Neural cell (in vitro differentiated cells): ENCODE data around the gene CREB3L4. TPM values are rescaled to one million over a fixed set of nuclear protein-coding genes. Genes with fewer than 3 reads are reported as not detected.
A peak's percentile ranks its signal among the peaks of the same experiment; 100 is the strongest.

Experiments
- H2AFZ ChIP-seq: fragments of 200-600, 300-800 bp; sonication (generic), shearing (Covaris generic); 2 replicates; pipeline ENCODE4 v1.6.0; 2014; ENCODE audit warnings: low read depth, mild to moderate bottlenecking, antibody characterized with exemption, low read length, moderate library complexity
- H3F3A ChIP-seq: fragments of 200-600 bp; shearing (Covaris generic); 2 replicates; pipeline ENCODE4 v1.6.1; 2016; ENCODE audit warnings: mild to moderate bottlenecking, moderate library complexity, mixed read lengths, antibody characterized with exemption, low read length; ENCODE audit not compliant: insufficient read depth, poor library complexity, severe bottlenecking
- H3K27ac ChIP-seq: fragments of 200-600, 300-800 bp; sonication (generic), shearing (Covaris generic); 2 replicates; pipeline ENCODE4 v1.5.1; 2014; ENCODE audit warnings: mild to moderate bottlenecking, low read length, moderate library complexity
- H3K27me3 ChIP-seq: fragments of 300-800, 200-600 bp; sonication (generic), shearing (Covaris generic); 2 replicates; pipeline ENCODE4 v1.6.0; 2014; ENCODE audit warnings: mild to moderate bottlenecking, low read depth, low read length, moderate library complexity; ENCODE audit not compliant: insufficient read depth
- H3K36me3 ChIP-seq: fragments of 300-800, 200-600 bp; sonication (generic), shearing (Covaris generic); 2 replicates; pipeline ENCODE4 v1.5.1; 2014; ENCODE audit warnings: mild to moderate bottlenecking, antibody characterized with exemption, low read length, moderate library complexity; ENCODE audit not compliant: insufficient read depth
- H3K4me2 ChIP-seq: fragments of 300-800, 200-600 bp; sonication (generic), shearing (Covaris generic); 2 replicates; pipeline ENCODE4 v1.6.0; 2014; ENCODE audit warnings: mild to moderate bottlenecking, low read length
- H3K4me3 ChIP-seq: fragments of 300-800, 200-600 bp; sonication (generic), shearing (Covaris generic); 2 replicates; pipeline ENCODE4 v1.5.1; 2014; ENCODE audit warnings: mild to moderate bottlenecking, low read length, moderate library complexity
- H3K79me2 ChIP-seq: fragments of 200-600 bp; shearing (Covaris generic); replicated peaks from 2 replicates; pipeline ENCODE4 v1.6.0; 2014; ENCODE audit warnings: mild to moderate bottlenecking, low read length, moderate library complexity; ENCODE audit not compliant: insufficient read depth
- H3K9ac ChIP-seq: fragments of 300-800, 200-600 bp; sonication (generic), shearing (Covaris generic); 2 replicates; pipeline ENCODE4 v1.6.1; 2016; ENCODE audit warnings: mild to moderate bottlenecking, low read length, mixed read lengths
- H3K9me2 ChIP-seq: fragments of 200-600 bp; shearing (Covaris generic); 2 replicates; pipeline ENCODE4 v1.6.1; 2016; ENCODE audit warnings: mild to moderate bottlenecking, low read length, mixed read lengths; ENCODE audit not compliant: insufficient read depth
- H3K9me3 ChIP-seq: fragments of 200-600, 300-800 bp; sonication (generic), shearing (Covaris generic); 2 replicates; pipeline ENCODE4 v1.6.1; 2016; ENCODE audit warnings: mild to moderate bottlenecking, mixed run types, low read length, moderate library complexity, mixed read lengths
- H4K20me1 ChIP-seq: fragments of 200-600 bp; shearing (Covaris generic); 2 replicates; pipeline ENCODE4 v1.6.1; 2016; ENCODE audit warnings: mild to moderate bottlenecking, mixed run types; ENCODE audit not compliant: insufficient read depth
- EP300 ChIP-seq: fragments of 450-650 bp; conservative IDR thresholded peaks from 2 replicates; pipeline ENCODE4 v1.6.1; 2014; ENCODE audit warnings: antibody characterized with exemption, mild to moderate bottlenecking, moderate library complexity; ENCODE audit not compliant: poor library complexity, severe bottlenecking
- EZH2 ChIP-seq: fragments of 200-600, 300-800 bp; shearing (Covaris generic), sonication (generic); IDR thresholded peaks from 2 replicates; pipeline ENCODE4 v1.6.1; 2014; ENCODE audit warnings: antibody characterized with exemption, low read length, borderline replicate concordance, mild to moderate bottlenecking; ENCODE audit not compliant: insufficient read depth, poor library complexity, severe bottlenecking
- MXI1 ChIP-seq: fragments of 450-650 bp; conservative IDR thresholded peaks from 2 replicates; pipeline ENCODE4 v1.6.1; 2014; ENCODE audit warnings: antibody characterized with exemption, mild to moderate bottlenecking; ENCODE audit not compliant: poor library complexity, severe bottlenecking
- POLR2AphosphoS5 ChIP-seq: IDR thresholded peaks from 2 replicates; pipeline ENCODE4 v1.6.1; 2012
- RAD21 ChIP-seq: fragments of 450-650 bp; conservative IDR thresholded peaks from 2 replicates; pipeline ENCODE4 v1.6.1; 2014; ENCODE audit warnings: antibody characterized with exemption, mild to moderate bottlenecking, moderate library complexity
- SMC3 ChIP-seq: fragments of 450-650 bp; conservative IDR thresholded peaks from 2 replicates; pipeline ENCODE4 v1.6.1; 2014; ENCODE audit warnings: antibody characterized with exemption, mild to moderate bottlenecking, moderate library complexity; ENCODE audit not compliant: poor library complexity
- TAF1 ChIP-seq: IDR thresholded peaks from 2 replicates; pipeline ENCODE4 v1.6.1; 2012; ENCODE audit warnings: low read depth
- polyA plus RNA-seq: library from polyadenylated mRNA; depleted of rRNA; stranded (reverse); fragments of >200 nt; gene quantifications from 2 replicates; pipeline ENCODE4 v1.2.3, GENCODE V29; 2014
- TF ChIP-seq, protein P1 (sequence below): IDR thresholded peaks from 2 replicates; pipeline ENCODE4 v1.6.1; 2012; ENCODE audit warnings: borderline replicate concordance
- TF ChIP-seq, protein P2 (sequence below): fragments of 450-650 bp; IDR thresholded peaks from 2 replicates; pipeline ENCODE4 v1.5.1; 2014; ENCODE audit warnings: antibody characterized with exemption, mild to moderate bottlenecking, moderate library complexity; ENCODE audit not compliant: poor library complexity, severe bottlenecking

The CREB3L4 gene
- polyA plus RNA-seq, 1 donor from 2014 or later, result 18.0 TPM

DNA sequence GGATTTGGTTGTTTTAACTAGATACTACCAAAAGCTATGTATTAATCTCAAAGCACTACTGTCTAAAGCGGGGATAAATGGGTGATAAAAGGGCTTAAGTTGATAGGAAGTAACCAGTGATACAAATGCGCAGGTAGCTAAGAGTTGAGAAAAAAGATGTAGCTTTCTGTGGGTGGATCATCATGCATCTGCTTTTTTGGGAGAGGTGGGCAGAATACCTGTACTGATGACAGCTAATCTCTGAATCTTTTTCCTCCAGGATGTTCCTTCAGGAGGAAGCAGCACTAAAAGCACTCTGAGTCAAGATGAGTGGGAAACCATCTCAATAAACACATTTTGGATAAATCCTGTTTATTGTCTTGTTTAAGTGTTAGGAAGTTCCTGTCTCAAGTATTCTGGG, 24.1 kb downstream of the CREB3L4 start:
- Histone ChIP-seq H3K9me3 (no peaks in the 10 kb centered on the region), H3K4me2 (peak overlapping the region; percentile 99), H2AFZ (no peak overlapping the region), H3K36me3 (peaks cover 8% of the 10 kb centered on the region), H3K79me2 (peaks cover 15% of the 10 kb centered on the region), H3K9ac (peak overlapping the region; percentile 90), H3K9me2 (no peaks in the 10 kb centered on the region), H3F3A (no peaks in the 10 kb centered on the region), H4K20me1 (no peaks in the 10 kb centered on the region), H3K27me3 (no peaks in the 10 kb centered on the region), H3K4me3 (peak overlapping the region; percentile 71), H3K27ac (no peak overlapping the region)
- TF ChIP-seq EP300, result no peak
- TF ChIP-seq, protein P1, sequence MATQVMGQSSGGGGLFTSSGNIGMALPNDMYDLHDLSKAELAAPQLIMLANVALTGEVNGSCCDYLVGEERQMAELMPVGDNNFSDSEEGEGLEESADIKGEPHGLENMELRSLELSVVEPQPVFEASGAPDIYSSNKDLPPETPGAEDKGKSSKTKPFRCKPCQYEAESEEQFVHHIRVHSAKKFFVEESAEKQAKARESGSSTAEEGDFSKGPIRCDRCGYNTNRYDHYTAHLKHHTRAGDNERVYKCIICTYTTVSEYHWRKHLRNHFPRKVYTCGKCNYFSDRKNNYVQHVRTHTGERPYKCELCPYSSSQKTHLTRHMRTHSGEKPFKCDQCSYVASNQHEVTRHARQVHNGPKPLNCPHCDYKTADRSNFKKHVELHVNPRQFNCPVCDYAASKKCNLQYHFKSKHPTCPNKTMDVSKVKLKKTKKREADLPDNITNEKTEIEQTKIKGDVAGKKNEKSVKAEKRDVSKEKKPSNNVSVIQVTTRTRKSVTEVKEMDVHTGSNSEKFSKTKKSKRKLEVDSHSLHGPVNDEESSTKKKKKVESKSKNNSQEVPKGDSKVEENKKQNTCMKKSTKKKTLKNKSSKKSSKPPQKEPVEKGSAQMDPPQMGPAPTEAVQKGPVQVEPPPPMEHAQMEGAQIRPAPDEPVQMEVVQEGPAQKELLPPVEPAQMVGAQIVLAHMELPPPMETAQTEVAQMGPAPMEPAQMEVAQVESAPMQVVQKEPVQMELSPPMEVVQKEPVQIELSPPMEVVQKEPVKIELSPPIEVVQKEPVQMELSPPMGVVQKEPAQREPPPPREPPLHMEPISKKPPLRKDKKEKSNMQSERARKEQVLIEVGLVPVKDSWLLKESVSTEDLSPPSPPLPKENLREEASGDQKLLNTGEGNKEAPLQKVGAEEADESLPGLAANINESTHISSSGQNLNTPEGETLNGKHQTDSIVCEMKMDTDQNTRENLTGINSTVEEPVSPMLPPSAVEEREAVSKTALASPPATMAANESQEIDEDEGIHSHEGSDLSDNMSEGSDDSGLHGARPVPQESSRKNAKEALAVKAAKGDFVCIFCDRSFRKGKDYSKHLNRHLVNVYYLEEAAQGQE, result no peak
- TF ChIP-seq TAF1, result no peak
- no peak for TF ChIP-seq EZH2
- TF ChIP-seq SMC3, result no peak
- no peak for TF ChIP-seq RAD21
- TF ChIP-seq POLR2AphosphoS5, result no peak
- TF ChIP-seq, protein P2, sequence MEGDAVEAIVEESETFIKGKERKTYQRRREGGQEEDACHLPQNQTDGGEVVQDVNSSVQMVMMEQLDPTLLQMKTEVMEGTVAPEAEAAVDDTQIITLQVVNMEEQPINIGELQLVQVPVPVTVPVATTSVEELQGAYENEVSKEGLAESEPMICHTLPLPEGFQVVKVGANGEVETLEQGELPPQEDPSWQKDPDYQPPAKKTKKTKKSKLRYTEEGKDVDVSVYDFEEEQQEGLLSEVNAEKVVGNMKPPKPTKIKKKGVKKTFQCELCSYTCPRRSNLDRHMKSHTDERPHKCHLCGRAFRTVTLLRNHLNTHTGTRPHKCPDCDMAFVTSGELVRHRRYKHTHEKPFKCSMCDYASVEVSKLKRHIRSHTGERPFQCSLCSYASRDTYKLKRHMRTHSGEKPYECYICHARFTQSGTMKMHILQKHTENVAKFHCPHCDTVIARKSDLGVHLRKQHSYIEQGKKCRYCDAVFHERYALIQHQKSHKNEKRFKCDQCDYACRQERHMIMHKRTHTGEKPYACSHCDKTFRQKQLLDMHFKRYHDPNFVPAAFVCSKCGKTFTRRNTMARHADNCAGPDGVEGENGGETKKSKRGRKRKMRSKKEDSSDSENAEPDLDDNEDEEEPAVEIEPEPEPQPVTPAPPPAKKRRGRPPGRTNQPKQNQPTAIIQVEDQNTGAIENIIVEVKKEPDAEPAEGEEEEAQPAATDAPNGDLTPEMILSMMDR, result no peak
- no peak for TF ChIP-seq MXI1

DNA sequence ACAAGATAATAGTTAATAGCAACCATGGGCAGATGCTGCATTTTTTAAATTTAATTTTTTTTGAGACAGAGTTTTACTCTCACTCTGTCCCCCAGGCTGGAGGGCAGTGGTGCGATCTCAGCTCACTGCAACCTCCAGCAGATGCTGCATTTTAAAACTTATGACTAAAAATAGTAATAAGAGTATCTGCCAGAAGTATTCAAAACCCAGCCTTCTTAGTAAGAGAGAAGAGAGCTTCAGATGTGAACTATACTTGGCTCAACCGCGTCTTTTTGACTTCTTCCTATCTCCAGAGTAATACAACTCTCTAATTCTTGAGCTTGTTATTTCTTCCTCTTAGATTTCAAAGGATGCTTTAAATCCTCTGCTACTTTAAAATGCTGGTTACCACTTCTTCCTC, 27.5 kb downstream of the CREB3L4 start:
- no peaks in the 10 kb centered on the region for H3F3A ChIP-seq
- H3K9me3 ChIP-seq, result no peaks in the 10 kb centered on the region
- no peak overlapping the region for H3K27ac ChIP-seq
- H3K36me3 ChIP-seq, result peaks cover 8% of the 10 kb centered on the region
- H3K79me2 ChIP-seq, result peaks cover 15% of the 10 kb centered on the region
- no peaks in the 10 kb centered on the region for H3K9me2 ChIP-seq
- H3K4me3 ChIP-seq, result no peak overlapping the region
- no peak for TF ChIP-seq EZH2
- no peak for TF ChIP-seq EP300
- no peak for TF ChIP-seq POLR2AphosphoS5
- TF ChIP-seq RAD21, result no peak
- TF ChIP-seq MXI1, result no peak
- TF ChIP-seq, protein P1, result no peak
- no peak for TF ChIP-seq SMC3
- TF ChIP-seq TAF1, result no peak
- TF ChIP-seq, protein P2, result no peak
- no peaks in the 10 kb centered on the region for H4K20me1 ChIP-seq
- no peaks in the 10 kb centered on the region for H3K27me3 ChIP-seq
- H2AFZ ChIP-seq, result no peak overlapping the region
- H3K4me2 ChIP-seq, result no peak overlapping the region
- no peak overlapping the region for H3K9ac ChIP-seq
